Measurements from ENCODE around the gene C16orf96. TPM values are rescaled to one million over a fixed set of nuclear protein-coding genes. Genes with fewer than 3 reads are reported as not detected.

C16orf96 gene
- total and polyA plus RNA-seq, 2 donors (not counting 1 experiment from before 2014, with no cell fraction given): 0.31 to 0.79 TPM

- Histone ChIP-seq H3K9ac (ENCODE audit: low read length) (peak overlapping the region; percentile 96), H2AFZ (ENCODE audit: insufficient read depth, low read depth, low read length, poor library complexity, severe bottlenecking) (peak overlapping the region; percentile 64), H3K27me3 (replicated peaks in 1 of 4; ENCODE audit: control extremely low read depth in 1 of 4, control insufficient read depth in 3 of 4, insufficient read depth in 4 of 4, low read length in 3 of 4) (no peaks in the 10 kb centered on the region), H3K4me1 (ENCODE audit: control insufficient read depth in 2 of 2, insufficient read depth in 2 of 2, low read length in 2 of 2) (peaks cover 18 to 27% of the 10 kb centered on the region in 2 donors), H4K20me1 (ENCODE audit: control insufficient read depth, insufficient read depth, low read length, poor library complexity, severe bottlenecking) (peaks cover 17% of the 10 kb centered on the region), H3K79me2 (ENCODE audit: control insufficient read depth, insufficient read depth, low read length) (peaks cover 47% of the 10 kb centered on the region), H3K9me3 (ENCODE audit: control extremely low read depth in 1 of 3, control insufficient read depth in 2 of 3, insufficient read depth in 1 of 3, low read length in 2 of 3) (no peaks in the 10 kb centered on the region), H3K4me2 (replicated peaks; ENCODE audit: low read depth, low read length, poor library complexity, severe bottlenecking) (peak overlapping the region; percentile 81), H3K27ac (ENCODE audit: low read length in 2 of 2) (no peak overlapping the region), H3K36me3 (replicated peaks in 1 of 2; ENCODE audit: control extremely low read depth in 1 of 2, control insufficient read depth in 1 of 2, extremely low read depth in 1 of 2, insufficient read depth in 2 of 2, low read length in 1 of 2) (no peaks in the 10 kb centered on the region), H3K4me3 (ENCODE audit: control extremely low read depth in 1 of 5, extremely low read depth in 1 of 5, insufficient read depth in 1 of 5, low read depth in 2 of 5, low read length in 4 of 5) (no peak overlapping the region)
- WGBS (ENCODE audit: insufficient coverage): 89% methylated on average over 7 of the region's 7 CpGs
- DNase-seq (no peak), ATAC-seq (ENCODE audit: low read depth) (no peak)
- POLR2A ChIA-PET: interaction anchor here (0.5 to 3.1 kb wide), 4 partner anchors 8 to 1730 kb away, joined by 3 to 33 read pairs (median 6); partner anchors contain the start of genes CDIP1 and UBALD1
- intact Hi-C loops (cut with micrococcal nuclease): loop anchor here (10.0 kb wide), 1 partner anchor 349 kb away; the partner anchor contains the start of gene TFAP4
- H3K27me3 Mint-ChIP-seq: no peaks in the 10 kb centered on the region
- CTCF ChIA-PET: interaction anchor here (0.6 to 4.6 kb wide), 14 partner anchors 8 to 1043 kb away, joined by 3 to 50 read pairs (median 4); partner anchors contain the start of genes ANKS3, DNAAF8 and UBALD1
- no peaks in the 10 kb centered on the region for H3K9me3 Mint-ChIP-seq (ENCODE audit: insufficient read depth)
- no peak for TF ChIP-seq CTCF (IDR thresholded peaks at IDR 0.05)
- H3K27ac Mint-ChIP-seq: peak overlapping the region; percentile 98
- H3K4me1 Mint-ChIP-seq: peaks cover 30% of the 10 kb centered on the region
- peak overlapping the region; percentile 94 for H3K4me3 Mint-ChIP-seq
These were observed 67.5 kb downstream of the C16orf96 start for GRCh38 chr16:4623593-4623992.

GRCh38 chr16:4624015-4624826 is 68.1 kb downstream of the C16orf96 start, which contains the start of gene MGRN1:
Gene MGRN1 (plus strand): TSS chr16:4624826. CDS start chr16:4624961, 135 bp downstream.
- Mint-ChIP-seq H3K4me3 (peak within 1 kb of the TSS; percentile 100), H3K4me1 (peaks cover 35% of the 10 kb centered on the region), H3K27ac (peak within 1 kb of the TSS; percentile 98), H3K9me3 (ENCODE audit: insufficient read depth) (no peaks in the 10 kb centered on the region), H3K27me3 (no peaks in the 10 kb centered on the region)
- 12% methylated on average over 41 of the region's 42 CpGs for WGBS (ENCODE audit: insufficient coverage)
- Histone ChIP-seq H3K4me2 (replicated peaks; ENCODE audit: low read depth, low read length, poor library complexity, severe bottlenecking) (peak within 1 kb of the TSS; percentile 81), H4K20me1 (ENCODE audit: control insufficient read depth, insufficient read depth, low read length, poor library complexity, severe bottlenecking) (peaks cover 17% of the 10 kb centered on the region), H3K9ac (ENCODE audit: low read length) (peak within 1 kb of the TSS; percentile 96), H3K36me3 (replicated peaks in 1 of 2; ENCODE audit: control extremely low read depth in 1 of 2, control insufficient read depth in 1 of 2, extremely low read depth in 1 of 2, insufficient read depth in 2 of 2, low read length in 1 of 2) (no peaks in the 10 kb centered on the region), H3K4me3 (ENCODE audit: control extremely low read depth in 1 of 5, extremely low read depth in 1 of 5, insufficient read depth in 1 of 5, low read depth in 2 of 5, low read length in 4 of 5) (peak within 1 kb of the TSS; percentile 67 to 90 (median 73)), H3K9me3 (ENCODE audit: control extremely low read depth in 1 of 3, control insufficient read depth in 2 of 3, insufficient read depth in 1 of 3, low read length in 2 of 3) (no peaks in the 10 kb centered on the region), H3K27ac (ENCODE audit: low read length in 2 of 2) (peak within 1 kb of the TSS; percentile 77 to 97), H3K27me3 (replicated peaks in 1 of 4; ENCODE audit: control extremely low read depth in 1 of 4, control insufficient read depth in 3 of 4, insufficient read depth in 4 of 4, low read length in 3 of 4) (no peaks in the 10 kb centered on the region), H2AFZ (ENCODE audit: insufficient read depth, low read depth, low read length, poor library complexity, severe bottlenecking) (peak within 1 kb of the TSS; percentile 64), H3K4me1 (ENCODE audit: control insufficient read depth in 2 of 2, insufficient read depth in 2 of 2, low read length in 2 of 2) (peaks cover 18 to 27% of the 10 kb centered on the region in 2 donors), H3K79me2 (ENCODE audit: control insufficient read depth, insufficient read depth, low read length) (peaks cover 53% of the 10 kb centered on the region)
- POLR2A ChIA-PET: interaction anchor here (0.5 to 3.1 kb wide), 5 partner anchors 9 to 1731 kb away, joined by 3 to 33 read pairs (median 4); partner anchors contain the start of genes CDIP1 and UBALD1
- CTCF ChIA-PET: interaction anchor here (0.6 to 4.6 kb wide), 16 partner anchors 9 to 1044 kb away, joined by 3 to 50 read pairs (median 4); partner anchors contain the start of genes ANKS3, DNAAF8 and UBALD1
- intact Hi-C loops (cut with micrococcal nuclease): loop anchor here (1.0 to 10.0 kb wide), 12 partner anchors 8 to 349 kb away; partner anchors contain the start of genes ANKS3, CDIP1, CORO7 and DNAAF8
- peak; percentile 96 for DNase-seq
- peak; percentile 91 for ATAC-seq (ENCODE audit: low read depth)
- TF ChIP-seq EZH2 (IDR thresholded peaks at IDR 0.05; ENCODE audit: borderline replicate concordance, insufficient read depth, low read depth, low read length, poor library complexity, severe bottlenecking): no peak
- TF ChIP-seq CTCF (IDR thresholded peaks at IDR 0.05): peak; percentile 86
